Mucosa of rectum (tissue), 2 donors: ENCODE data around the gene TNFRSF18.

Source experiments
- H3K27ac ChIP-seq, 2 donors: one replicate each; pipeline ENCODE4 v1.7.0; 2013; ENCODE audit warnings: inconsistent platforms in 2 of 2, low read depth in 2 of 2, low read length in 2 of 2
- H3K27me3 ChIP-seq, 2 donors: one replicate each; pipeline ENCODE4 v1.7.0; 2013; ENCODE audit warnings: low read length in 2 of 2; ENCODE audit not compliant: control insufficient read depth in 2 of 2, insufficient read depth in 2 of 2
- H3K36me3 ChIP-seq, 2 donors: one replicate each; pipeline ENCODE4 v1.7.0; 2013; ENCODE audit warnings: low read length in 2 of 2; ENCODE audit not compliant: control insufficient read depth in 2 of 2, insufficient read depth in 2 of 2
- H3K4me1 ChIP-seq, 2 donors: one replicate each; pipeline ENCODE4 v1.7.0; 2013; ENCODE audit warnings: low read length in 2 of 2, mild to moderate bottlenecking in 1 of 2; ENCODE audit not compliant: control insufficient read depth in 2 of 2, insufficient read depth in 2 of 2
- H3K4me3 ChIP-seq, 2 donors: one replicate each; pipeline ENCODE4 v1.7.0; 2013; ENCODE audit warnings: low read length in 2 of 2
- H3K9ac ChIP-seq, 2 donors: one replicate each; pipeline ENCODE4 v1.7.0; 2013; ENCODE audit warnings: low read length in 2 of 2, low read depth in 1 of 2, mild to moderate bottlenecking in 1 of 2
- H3K9me3 ChIP-seq, 2 donors: one replicate each; pipeline ENCODE4 v1.7.0; 2013; ENCODE audit warnings: low read length in 2 of 2; ENCODE audit not compliant: control insufficient read depth in 2 of 2
- donor health status: healthy.
- donor health status: Normal muscosa, but diverticular disease.

The TNFRSF18 gene

DNA sequence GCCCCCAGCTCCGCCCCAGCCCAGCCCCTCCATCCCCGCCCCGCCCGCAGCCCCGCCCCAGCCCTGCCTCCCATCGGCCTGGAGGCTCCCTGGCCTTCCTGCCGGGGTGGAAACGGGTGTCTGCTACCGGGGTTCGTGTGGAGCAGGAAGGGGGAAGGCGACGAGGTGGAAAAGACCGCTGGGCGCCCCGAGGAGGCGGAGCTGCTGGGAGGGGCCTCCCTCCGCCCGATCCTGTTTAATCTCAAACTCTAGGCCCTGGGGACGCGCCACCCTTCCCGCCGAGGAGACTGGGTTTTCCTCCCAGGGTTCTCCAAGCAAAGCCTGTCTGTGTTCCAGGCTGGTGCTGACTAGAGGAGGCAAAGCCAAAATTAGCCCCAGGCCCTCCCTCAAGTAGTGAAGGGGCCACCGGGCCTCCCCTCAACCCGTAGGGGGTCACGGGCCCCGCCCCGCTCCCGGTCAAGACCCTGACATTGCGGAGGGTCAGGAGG, 48.9 kb downstream of the TNFRSF18 start:
- H3K9me3 ChIP-seq = no peaks in the 10 kb centered on the region
- H3K4me3 ChIP-seq = peak overlapping the region; percentile 72 to 78
- peak overlapping the region; percentile 99 for H3K27ac ChIP-seq
- H3K9ac ChIP-seq = peak overlapping the region; percentile 96 to 99
- no peaks in the 10 kb centered on the region for H3K27me3 ChIP-seq
- peaks cover 32 to 39% of the 10 kb centered on the region in 2 donors for H3K4me1 ChIP-seq
- H3K36me3 ChIP-seq = no peaks in the 10 kb centered on the region

DNA sequence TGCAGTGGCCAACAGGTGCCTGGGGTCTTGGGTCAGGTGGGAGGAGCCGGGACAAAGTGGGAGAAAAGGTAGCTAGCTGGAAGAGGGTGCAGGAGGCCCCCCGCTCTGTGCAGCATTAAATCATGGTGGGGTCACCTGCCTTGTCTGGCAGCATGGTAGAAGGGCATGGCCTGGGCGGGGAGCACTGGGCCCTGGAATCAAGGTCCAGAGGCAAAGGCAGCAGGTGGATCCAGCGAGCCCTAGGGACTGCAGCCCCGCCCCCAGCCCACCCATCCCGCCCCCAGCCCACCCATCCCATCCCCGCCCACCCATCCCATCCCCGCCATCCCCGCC, 49.4 kb downstream of the TNFRSF18 start:
- Histone ChIP-seq H3K9ac (no peak overlapping the region), H3K9me3 (no peaks in the 10 kb centered on the region), H3K36me3 (no peaks in the 10 kb centered on the region), H3K27ac (no peak overlapping the region), H3K4me3 (no peak overlapping the region), H3K4me1 (peaks cover 32 to 36% of the 10 kb centered on the region in 2 donors), H3K27me3 (no peaks in the 10 kb centered on the region)

DNA sequence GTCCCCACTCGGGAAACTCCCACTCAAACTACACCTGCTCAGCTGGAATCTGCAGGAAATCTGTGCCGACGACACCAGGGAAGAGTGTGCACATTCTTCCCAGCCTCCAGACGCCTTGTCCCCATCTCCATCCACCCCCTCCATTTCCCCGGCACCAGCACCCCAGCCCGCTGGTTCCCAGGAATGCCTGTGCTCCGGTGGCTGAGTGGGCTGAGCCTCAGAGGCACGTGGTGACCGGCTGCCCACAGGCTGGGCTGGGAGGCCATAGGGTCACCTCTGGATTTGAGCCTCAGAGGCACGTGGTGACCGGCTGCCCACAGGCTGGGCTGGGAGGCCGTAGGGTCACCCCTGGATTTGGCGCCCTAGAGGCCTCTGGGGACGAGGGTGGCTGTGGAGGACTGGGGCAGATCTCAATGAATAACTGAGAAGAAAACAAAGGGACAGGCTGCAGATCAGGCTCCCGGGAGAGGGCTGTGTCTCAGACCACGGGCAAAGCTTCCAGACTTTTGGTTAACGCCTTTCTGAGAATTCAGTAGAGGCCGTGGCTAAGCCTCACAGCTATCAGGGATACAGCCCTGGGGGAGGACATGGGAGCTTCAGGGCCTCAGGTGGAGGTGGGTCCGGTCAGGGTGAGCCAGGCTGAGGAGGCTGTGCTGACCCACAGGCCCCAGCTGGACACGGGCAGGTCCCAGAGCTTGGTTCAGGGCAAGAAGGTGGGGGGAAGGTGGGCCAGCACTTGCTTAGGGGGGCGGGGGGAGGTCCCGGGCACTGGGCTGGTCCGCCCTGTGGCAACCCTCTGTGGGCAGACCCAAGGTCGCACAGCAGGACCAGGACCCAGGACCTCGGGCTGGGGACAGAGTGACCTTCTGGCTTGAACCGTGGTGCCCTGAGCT, 50.0 kb downstream of the TNFRSF18 start:
- H3K9me3 ChIP-seq = no peaks in the 10 kb centered on the region
- no peak overlapping the region for H3K9ac ChIP-seq
- H3K4me3 ChIP-seq = no peak overlapping the region
- H3K36me3 ChIP-seq = no peaks in the 10 kb centered on the region
- H3K27ac ChIP-seq = no peak overlapping the region
- H3K27me3 ChIP-seq = no peaks in the 10 kb centered on the region
- H3K4me1 ChIP-seq = peaks cover 31% of the 10 kb centered on the region in 2 donors

DNA sequence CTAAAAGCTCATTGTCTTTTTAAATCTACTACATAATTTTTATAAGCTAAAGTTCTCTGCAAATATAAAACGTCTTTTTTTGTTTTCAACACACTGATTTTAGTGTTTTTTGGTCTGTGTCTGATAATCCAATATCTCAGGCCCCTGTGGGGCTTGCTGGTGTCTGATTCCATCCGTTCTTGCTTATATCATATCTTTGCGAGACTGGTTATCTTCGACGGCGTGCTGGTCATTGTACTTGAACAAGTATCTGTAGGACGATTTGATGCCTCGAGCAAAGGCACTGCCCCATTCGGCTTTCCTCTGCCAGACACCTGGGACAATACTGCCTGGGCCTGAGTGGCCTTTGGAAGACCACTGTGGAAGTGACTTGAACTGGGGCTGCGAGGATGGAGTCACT, 51.1 kb downstream of the TNFRSF18 start:
- Histone ChIP-seq H3K4me1 (peaks cover 22 to 25% of the 10 kb centered on the region in 2 donors), H3K27me3 (no peaks in the 10 kb centered on the region), H3K4me3 (no peak overlapping the region), H3K36me3 (no peaks in the 10 kb centered on the region), H3K9ac (no peak overlapping the region), H3K9me3 (no peaks in the 10 kb centered on the region), H3K27ac (no peak overlapping the region)

- H3K9me3 ChIP-seq = no peaks in the 10 kb centered on the region
- no peaks in the 10 kb centered on the region for H3K36me3 ChIP-seq
- no peak overlapping the region for H3K4me3 ChIP-seq
- no peaks in the 10 kb centered on the region for H3K27me3 ChIP-seq
- no peak overlapping the region for H3K9ac ChIP-seq
- H3K27ac ChIP-seq = no peak overlapping the region
- H3K4me1 ChIP-seq = peaks cover 21 to 23% of the 10 kb centered on the region in 2 donors
These were observed 52.5 kb downstream of the TNFRSF18 start for GRCh38 chr1:1153874-1154273.
